ENCODE data around the gene KAZALD1.

Gene KAZALD1

GRCh38 chr10:101040851-101041250 is 20.9 kb upstream of the KAZALD1 start:
- intact Hi-C loops (cut with DNase I; ENCODE audit: low total_unique reads), result no loop called here
- no peak for TF ChIP-seq CTCF (IDR thresholded peaks at IDR 0.05)

DNA sequence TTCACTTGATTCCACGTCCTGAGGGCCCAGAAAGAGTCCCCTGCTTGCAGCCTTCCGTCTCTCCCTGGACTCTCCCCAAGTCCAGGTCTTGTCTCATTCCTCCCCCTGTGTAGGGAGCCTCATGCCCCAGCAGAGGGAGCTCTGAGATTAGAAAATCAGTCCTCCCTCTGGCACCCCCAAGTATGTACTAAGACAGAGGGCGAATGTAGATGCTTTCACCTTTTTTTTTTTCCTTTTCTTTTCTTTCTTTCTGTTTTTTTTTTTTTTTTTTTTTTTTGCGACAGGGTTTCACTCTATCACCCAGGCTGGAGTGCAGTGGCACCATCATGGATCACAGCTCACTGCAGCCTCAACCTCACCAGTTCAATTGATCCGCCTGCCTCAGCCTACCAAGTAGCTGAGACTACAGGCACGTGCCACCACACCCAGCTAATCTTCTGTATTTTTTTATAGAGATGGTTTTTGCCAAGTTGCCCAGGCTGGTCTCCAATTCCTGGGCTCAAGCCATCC is 20.5 kb upstream of the KAZALD1 start:
- intact Hi-C loops (cut with DNase I; ENCODE audit: low total_unique reads), result no loop called here
- H3K9me3 ChIP-seq, result no peaks in the 10 kb centered on the region
- no peak overlapping the region for H3K4me3 ChIP-seq
- DNase-seq, result peak; percentile 90 to 91
- H3K27me3 ChIP-seq, result no peaks in the 10 kb centered on the region
- H3K4me1 ChIP-seq, result peaks cover 0 to 32% (median 17%) of the 10 kb centered on the region in 4 donors
- peaks cover 27 to 40% (median 38%) of the 10 kb centered on the region in 3 donors for H3K36me3 ChIP-seq
- H3K27ac ChIP-seq, result peak overlapping the region in 1 of 2 donors; percentile 78
- TF ChIP-seq CTCF (IDR thresholded peaks at IDR 0.05), result peak; percentile 77 to 78

More at GRCh38 chr10:101040851-101041250, 20.9 kb upstream of the KAZALD1 start:
- H3K4me1 ChIP-seq, result peaks cover 0 to 32% (median 17%) of the 10 kb centered on the region in 4 donors
- no peak overlapping the region for H3K4me3 ChIP-seq
- no peaks in the 10 kb centered on the region for H3K27me3 ChIP-seq
- H3K27ac ChIP-seq, result peak overlapping the region in 1 of 2 donors; percentile 31
- no peak for DNase-seq
- peaks cover 31 to 44% (median 42%) of the 10 kb centered on the region in 3 donors for H3K36me3 ChIP-seq
- H3K9me3 ChIP-seq, result no peaks in the 10 kb centered on the region

GRCh38 chr10:101042118-101042517 is 19.7 kb upstream of the KAZALD1 start:
- peaks cover 0 to 7% of the 10 kb centered on the region in 2 donors for H3K27me3 ChIP-seq
- no peaks in the 10 kb centered on the region for H3K9me3 ChIP-seq
- TF ChIP-seq CTCF (IDR thresholded peaks at IDR 0.05), result no peak
- no peak for DNase-seq
- H3K27ac ChIP-seq, result peak overlapping the region; percentile 78 to 90
- peaks cover 0 to 32% (median 17%) of the 10 kb centered on the region in 4 donors for H3K4me1 ChIP-seq
- peak overlapping the region; percentile 49 to 58 for H3K4me3 ChIP-seq
- intact Hi-C loops (cut with DNase I; ENCODE audit: low total_unique reads), result no loop called here
- peaks cover 19 to 32% (median 29%) of the 10 kb centered on the region in 3 donors for H3K36me3 ChIP-seq

GRCh38 chr10:101042667-101043362 is 19.0 kb upstream of the KAZALD1 start:
- Histone ChIP-seq H3K36me3 (peaks cover 12 to 25% (median 22%) of the 10 kb centered on the region in 3 donors), H3K27me3 (peaks cover 0 to 14% of the 10 kb centered on the region in 2 donors), H3K9me3 (no peaks in the 10 kb centered on the region), H3K4me3 (peak overlapping the region; percentile 49 to 58), H3K27ac (peak overlapping the region; percentile 78 to 90), H3K4me1 (peaks cover 0 to 32% (median 17%) of the 10 kb centered on the region in 4 donors)
- peak; percentile 99 for DNase-seq
- intact Hi-C loops (cut with DNase I; ENCODE audit: low total_unique reads), result no loop called here
- TF ChIP-seq CTCF (IDR thresholded peaks at IDR 0.05), result no peak

- H3K4me3 ChIP-seq, result peak overlapping the region; percentile 49 to 58
- DNase-seq, result no peak
- intact Hi-C loops (cut with DNase I; ENCODE audit: low total_unique reads), result no loop called here
- TF ChIP-seq CTCF (IDR thresholded peaks at IDR 0.05), result no peak
- peaks cover 0 to 36% (median 17%) of the 10 kb centered on the region in 4 donors for H3K4me1 ChIP-seq
- peaks cover 0 to 19% of the 10 kb centered on the region in 2 donors for H3K27me3 ChIP-seq
- no peaks in the 10 kb centered on the region for H3K9me3 ChIP-seq
- H3K27ac ChIP-seq, result peak overlapping the region; percentile 78 to 90
- peaks cover 6 to 19% (median 17%) of the 10 kb centered on the region in 3 donors for H3K36me3 ChIP-seq
Observed at GRCh38 chr10:101043363-101043707, 18.5 kb upstream of the KAZALD1 start.
